Activated CD4-positive, alpha-beta T cell treated with anti-CD3 and anti-CD28 coated beads, Interleukin-2, amount 50 U/mL, for 4 hours (primary cell): ENCODE results near the gene RPRD1A.
"Not testable (repeated sequence)": the region's sequence is repeated elsewhere in the genome, so short reads cannot be mapped to it uniquely, and the experiment has no call there.

Experiments used
- DNase-seq, 2 experiments: peaks; one replicate each; pipeline ENCODE4 v3.0.0-alpha.2; 2020

The RPRD1A gene

GRCh38 chr18:36075862-36076587 is 8.7 kb upstream of the RPRD1A start:
- no peak for DNase-seq

GRCh38 chr18:36074435-36074834 is 7.1 kb upstream of the RPRD1A start:
- DNase-seq = no peak

DNA sequence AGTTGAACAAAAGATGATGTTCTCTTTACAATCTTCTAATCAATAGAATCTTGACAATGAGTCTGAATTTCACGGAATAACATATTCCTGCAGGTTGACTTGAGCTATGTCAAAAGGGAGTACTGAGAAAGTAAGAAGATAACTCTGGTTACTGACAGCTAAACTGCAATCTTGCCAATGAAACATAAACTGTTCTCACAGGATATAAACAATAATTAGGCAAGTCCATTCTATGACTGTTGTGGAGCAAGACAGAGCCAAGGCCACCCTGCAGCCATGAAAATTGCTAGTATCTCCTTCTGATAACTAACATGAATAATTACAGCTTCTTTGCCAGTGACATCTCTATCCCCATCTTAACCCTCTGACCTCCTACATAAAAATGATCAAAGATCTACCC is 6.3 kb upstream of the RPRD1A start:
- DNase-seq = no peak

DNA sequence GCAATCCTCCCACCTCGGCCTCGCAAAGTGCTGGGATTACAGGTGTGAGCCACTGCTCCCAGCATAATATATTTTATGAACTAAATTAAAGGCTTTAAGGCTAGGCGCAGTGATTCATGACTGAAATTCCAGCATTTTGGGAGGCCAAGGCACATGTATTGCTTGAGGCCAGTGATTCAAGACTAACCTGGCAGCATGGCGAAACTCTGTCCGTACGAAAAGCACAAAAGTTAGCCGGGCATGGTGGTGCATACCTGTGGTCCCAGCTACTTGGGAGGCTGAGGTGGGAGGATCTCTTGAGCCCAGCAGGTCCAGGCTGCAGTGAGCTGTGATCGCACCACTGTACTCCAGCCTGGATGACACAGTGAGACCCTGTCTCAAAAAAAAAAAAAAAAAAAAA is 5.0 kb upstream of the RPRD1A start:
- DNase-seq = not testable (repeated sequence)

- DNase-seq = no peak
Observed at GRCh38 chr18:36066686-36067054, 689 bp downstream of the RPRD1A start.

DNA sequence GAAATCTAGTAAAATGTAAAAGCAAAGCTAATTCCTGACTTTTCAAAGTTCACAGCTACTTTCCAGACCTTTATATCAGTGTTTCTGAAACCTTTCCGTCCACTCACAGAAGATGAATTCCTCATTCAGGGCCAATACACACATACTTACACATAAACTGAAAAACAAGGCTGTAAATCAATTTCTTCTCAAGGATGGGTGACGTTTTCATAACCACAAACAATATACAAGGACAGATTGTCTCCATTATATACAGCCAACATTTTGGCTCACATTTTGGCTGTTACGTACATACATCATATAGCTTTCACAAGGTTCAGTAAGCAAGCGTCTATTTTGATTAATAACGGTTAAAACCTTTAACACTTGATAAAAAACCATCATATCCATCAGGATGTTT is 1.4 kb downstream of the RPRD1A start:
- no peak for DNase-seq

DNA sequence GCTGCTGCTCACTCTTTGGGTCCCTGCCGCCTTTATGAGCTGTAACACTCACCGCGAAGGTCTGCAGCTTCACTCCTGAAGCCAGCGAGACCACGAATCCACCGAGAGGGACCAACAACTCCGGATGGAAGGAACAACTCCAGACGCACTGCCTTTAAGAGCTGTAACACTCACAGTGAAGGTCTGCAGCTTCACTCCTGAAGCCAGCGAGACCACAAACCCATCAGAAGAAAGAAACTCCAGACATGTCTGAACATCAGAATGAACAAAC is 2.6 kb downstream of the RPRD1A start:
- DNase-seq = not testable (repeated sequence)

GRCh38 chr18:36064027-36064808 is 3.1 kb downstream of the RPRD1A start:
- DNase-seq = no peak

GRCh38 chr18:36058674-36059073 is 8.7 kb downstream of the RPRD1A start:
- no peak for DNase-seq

- DNase-seq = no peak
Observed at GRCh38 chr18:36051760-36052159, 15.6 kb downstream of the RPRD1A start.

DNA sequence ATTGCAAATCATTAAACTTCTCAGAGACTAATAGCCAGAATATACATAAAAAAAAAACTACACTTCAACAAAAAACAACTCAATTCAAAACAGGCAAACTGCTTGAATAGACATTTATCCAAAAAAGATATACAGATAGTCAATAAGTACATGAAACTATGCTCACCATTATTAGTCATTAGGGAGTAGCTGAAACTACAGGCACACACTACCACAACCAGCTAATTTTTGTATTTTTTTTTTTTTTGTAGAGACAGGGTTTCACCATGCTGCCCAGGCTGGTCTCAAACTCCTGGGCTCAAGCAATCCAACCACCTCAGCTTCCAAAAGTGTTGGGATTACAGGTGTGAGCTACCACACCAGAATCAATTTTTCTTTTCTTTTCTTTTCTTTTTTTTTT is 16.9 kb downstream of the RPRD1A start:
- DNase-seq = no peak

GRCh38 chr18:36047521-36047920 is 19.8 kb downstream of the RPRD1A start:
- no peak for DNase-seq

GRCh38 chr18:36046898-36047297 is 20.5 kb downstream of the RPRD1A start:
- no peak for DNase-seq

DNA sequence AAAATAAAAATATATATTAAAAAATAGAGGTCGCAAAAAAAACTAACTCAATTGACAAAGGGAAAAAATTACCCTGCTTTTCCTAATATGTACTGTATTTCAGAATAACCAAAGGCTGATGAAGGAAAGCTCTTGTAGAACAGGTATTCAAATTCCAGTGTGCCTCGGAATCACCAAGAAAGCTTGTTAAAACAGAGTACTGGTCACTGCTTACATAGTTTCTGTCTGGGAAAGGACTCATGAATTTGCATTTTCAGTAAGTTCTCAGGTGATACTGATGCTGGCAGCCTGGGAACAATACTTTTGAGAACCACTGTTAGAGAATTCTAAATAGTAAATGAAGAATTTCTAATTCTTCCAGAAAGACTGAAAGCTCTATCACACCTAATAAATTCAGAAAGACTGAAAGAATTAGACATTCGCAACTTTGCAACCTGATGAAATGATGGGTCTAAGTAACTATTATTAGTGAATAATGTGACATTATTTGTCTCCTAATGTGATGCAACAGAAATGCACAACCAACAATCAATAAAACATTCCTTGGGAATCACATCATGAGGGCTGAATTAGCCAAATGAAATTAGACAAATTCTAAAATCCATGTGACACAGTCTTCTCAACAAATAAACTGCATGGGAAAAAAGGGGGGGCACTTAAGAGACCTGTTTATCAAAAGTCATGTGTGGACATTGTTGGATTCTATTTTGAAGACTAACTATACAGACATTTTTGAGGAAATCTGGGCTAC is 21.9 kb downstream of the RPRD1A start:
- DNase-seq = no peak

DNA sequence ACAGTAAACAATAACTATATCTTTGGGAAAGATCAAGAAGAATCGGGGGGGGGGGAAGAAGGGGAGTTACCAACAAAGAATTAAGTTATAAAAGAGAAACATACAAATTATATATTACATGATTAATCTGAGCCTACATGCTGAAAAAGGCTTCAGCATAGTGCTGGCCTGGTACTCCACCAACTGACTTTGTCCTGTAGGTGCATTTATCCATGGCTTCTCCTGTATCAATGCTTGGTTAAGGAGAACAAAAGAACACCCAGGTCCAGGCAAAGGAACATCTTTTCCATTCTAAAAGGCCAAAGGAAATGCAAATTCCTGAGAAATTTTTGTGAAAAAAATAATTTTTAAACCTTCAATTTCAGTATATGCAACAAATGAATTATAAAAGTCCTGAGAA is 24.2 kb downstream of the RPRD1A start:
- no peak for DNase-seq

DNA sequence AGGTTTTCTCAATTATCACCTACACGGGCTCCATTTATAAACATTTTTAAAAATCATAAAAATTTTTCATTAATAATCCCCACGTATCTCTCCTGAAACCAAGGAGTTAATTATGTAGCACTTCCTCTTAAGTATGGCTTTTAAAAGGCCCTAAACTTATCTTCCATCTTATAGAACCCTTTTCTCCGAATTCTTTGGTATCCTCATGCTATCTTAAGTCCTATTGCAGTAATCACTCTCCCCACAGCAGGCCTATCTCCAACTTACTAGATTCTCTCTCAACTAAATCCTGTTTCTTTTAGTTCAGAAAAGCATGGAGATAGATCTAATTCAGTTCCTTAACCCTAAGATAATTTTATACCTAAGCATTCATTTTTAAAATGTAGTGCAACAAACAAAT is 26.2 kb downstream of the RPRD1A start:
- no peak for DNase-seq

DNA sequence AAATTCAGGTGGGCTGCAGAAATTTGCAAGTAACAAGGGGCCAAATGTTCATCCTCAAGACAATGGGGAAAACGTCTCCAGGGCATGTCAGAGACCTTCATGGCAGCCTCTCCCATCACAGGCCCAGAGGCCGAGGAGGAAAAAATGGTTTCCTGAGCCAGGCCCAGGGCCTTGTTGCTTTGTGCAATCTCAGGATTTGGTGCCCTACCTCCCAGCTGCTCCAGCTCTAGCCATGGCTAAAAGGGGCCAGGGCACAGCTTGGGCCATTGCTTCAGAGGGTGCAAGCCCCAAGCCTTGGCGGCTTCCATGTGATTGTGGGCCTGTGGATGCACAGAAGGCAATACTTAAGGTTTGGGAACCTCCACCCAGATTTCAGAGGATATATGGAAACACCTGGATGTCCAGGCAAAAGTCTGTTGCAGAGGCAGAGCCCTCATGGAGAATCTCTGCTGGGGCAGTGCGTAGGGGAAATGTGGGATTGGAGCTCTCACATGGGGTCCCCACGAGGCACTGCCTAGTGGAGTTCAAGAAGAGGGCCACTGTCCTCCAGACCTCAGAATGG is 29.2 kb downstream of the RPRD1A start:
- no peak for DNase-seq

- DNase-seq = no peak
Observed at GRCh38 chr18:36035253-36035652, 32.1 kb downstream of the RPRD1A start.

- DNase-seq = no peak
Observed at GRCh38 chr18:36034299-36034895, 33.0 kb downstream of the RPRD1A start.

DNA sequence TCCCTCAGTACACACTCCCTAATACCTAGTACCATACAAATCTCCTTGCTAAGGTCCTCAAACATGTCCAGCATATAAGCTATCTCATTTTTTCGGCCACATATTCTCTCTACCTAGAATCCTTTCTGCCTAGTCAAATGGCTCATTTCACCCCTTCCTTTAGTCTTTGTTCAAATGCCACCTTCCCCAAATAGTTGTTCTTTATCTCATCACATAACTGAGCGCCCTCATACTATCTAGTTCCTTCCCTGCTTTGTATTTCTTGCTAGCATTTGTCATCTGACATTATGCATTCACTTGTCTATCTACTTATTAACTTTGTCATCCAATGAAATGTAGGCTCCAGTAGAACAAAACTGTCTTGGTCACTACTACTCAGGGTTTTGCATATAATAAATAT is 35.5 kb downstream of the RPRD1A start:
- DNase-seq = no peak

DNA sequence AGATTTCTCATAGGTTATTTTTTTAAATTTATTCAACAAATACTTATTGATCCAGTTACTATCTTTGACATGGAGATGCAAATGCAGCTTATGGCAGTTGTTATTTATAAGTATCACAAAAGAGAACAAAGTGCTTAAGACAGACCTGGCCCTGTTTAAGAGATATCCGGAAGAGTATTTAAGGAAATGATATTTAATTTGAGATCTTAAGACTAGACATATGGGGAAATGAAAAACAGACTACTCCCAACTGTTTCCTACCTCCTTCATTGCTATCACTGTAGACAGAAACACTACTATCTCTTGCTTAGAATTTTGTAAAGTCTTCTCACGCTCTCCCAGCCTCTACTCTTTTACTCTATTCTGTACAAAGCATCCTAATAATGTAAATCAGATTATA is 36.0 kb downstream of the RPRD1A start:
- no peak for DNase-seq

DNA sequence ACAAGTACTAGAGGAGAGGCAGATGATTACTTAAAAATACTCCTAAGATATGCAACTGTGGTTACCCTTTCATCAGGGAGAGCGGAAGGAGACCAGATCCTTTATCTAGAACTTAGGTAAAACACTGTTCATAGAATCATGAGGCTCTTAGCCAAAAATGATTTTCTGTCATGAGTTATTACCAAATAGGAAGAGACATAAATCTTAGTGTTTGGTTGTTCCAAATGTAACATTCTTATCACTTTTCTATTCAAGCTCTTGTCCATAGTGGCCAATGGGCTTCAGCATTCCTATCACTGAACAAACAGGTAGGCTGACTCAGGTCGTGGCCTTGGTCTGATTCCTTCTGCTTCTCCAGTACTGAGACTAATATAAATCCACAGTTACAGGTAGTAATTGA is 38.5 kb downstream of the RPRD1A start:
- DNase-seq = no peak

- no peak for DNase-seq
Observed at GRCh38 chr18:36025025-36025424, 42.3 kb downstream of the RPRD1A start.
